T47D (cell line): ENCODE measurements around the gene POU4F2.
"Not testable (repeated sequence)": the region's sequence is repeated elsewhere in the genome, so short reads cannot be mapped to it uniquely, and the experiment has no call there.

Experiments
- DNase-seq, 2 experiments: peaks; one replicate each; pipeline versions ENCODE4 v3.0.0 to v3.0.0-alpha.2; 2011 to 2012; ENCODE audit warnings: low read depth in 1 of 2, low spot score in 1 of 2
- JUND ChIP-seq: IDR thresholded peaks from 2 replicates; pipeline ENCODE4 v1.6.1; 2012; ENCODE audit warnings: low read depth
- in situ Hi-C: cut with HindIII; loops from 2 replicates; pipeline ENCODE4 v1.10.0; 2016; ENCODE audit warnings: low sequenced_read_pairs, low pct_unique_long_range_greater_than_20kb

Gene POU4F2

GRCh38 chr4:146645921-146646320 lies 7.2 kb downstream of the POU4F2 start:
- DNase-seq = no peak
- in situ Hi-C loops = no loop called here
- no peak for TF ChIP-seq JUND

GRCh38 chr4:146646593-146647325 lies 8.1 kb downstream of the POU4F2 start:
- in situ Hi-C loops = no loop called here

GRCh38 chr4:146647615-146648460 lies 9.1 kb downstream of the POU4F2 start:
- no peak for TF ChIP-seq JUND
- DNase-seq = no peak
- in situ Hi-C loops = no loop called here

More at GRCh38 chr4:146646593-146647325, 8.1 kb downstream of the POU4F2 start:
- no peak for DNase-seq
- no peak for TF ChIP-seq JUND

- in situ Hi-C loops = no loop called here
These were observed 9.7 kb downstream of the POU4F2 start for GRCh38 chr4:146648461-146648783.

GRCh38 chr4:146649232-146649631 lies 10.5 kb downstream of the POU4F2 start:
- TF ChIP-seq JUND = no peak
- in situ Hi-C loops = no loop called here
- DNase-seq = no peak

More at GRCh38 chr4:146648461-146648783, 9.7 kb downstream of the POU4F2 start:
- no peak for DNase-seq
- TF ChIP-seq JUND = no peak

GRCh38 chr4:146650034-146650433 lies 11.3 kb downstream of the POU4F2 start:
- in situ Hi-C loops = no loop called here
- DNase-seq = no peak
- no peak for TF ChIP-seq JUND

- no peak for DNase-seq
- TF ChIP-seq JUND = no peak
- in situ Hi-C loops = no loop called here
These were observed 16.2 kb downstream of the POU4F2 start for GRCh38 chr4:146654687-146655520.

GRCh38 chr4:146655521-146655856 lies 16.8 kb downstream of the POU4F2 start:
- in situ Hi-C loops = no loop called here
- DNase-seq = no peak
- TF ChIP-seq JUND = no peak

- in situ Hi-C loops = no loop called here
- no peak for DNase-seq
- no peak for TF ChIP-seq JUND
These were observed 22.7 kb downstream of the POU4F2 start for GRCh38 chr4:146661367-146661766.

- in situ Hi-C loops = not testable (repeated sequence)
- DNase-seq = peak in 1 of 2 experiments; percentile 6
These were observed 25.2 kb downstream of the POU4F2 start for GRCh38 chr4:146663968-146664311.

GRCh38 chr4:146674829-146675570 lies 36.3 kb downstream of the POU4F2 start:
- no peak for DNase-seq
- in situ Hi-C loops = no loop called here
- no peak for TF ChIP-seq JUND
